CD4-positive, alpha-beta memory T cell (primary cell): Measurements from ENCODE around the gene PAQR6. TPM values are rescaled to one million over a fixed set of nuclear protein-coding genes. Genes with fewer than 3 reads are reported as not detected.

Source experiments
- CTCF ChIA-PET: fragments of 350-600 bp; sonication (Branson Sonifier 250); formaldehyde crosslinking; loops from one replicate; lab custom pipeline; 2021; ENCODE audit warnings: inconsistent platforms; ENCODE audit not compliant: partially characterized antibody; lab: Charles Lee
- POLR2A ChIA-PET: fragments of 350-600 bp; sonication (Branson Sonifier 250); formaldehyde crosslinking; loops from one replicate; lab custom pipeline; 2021; ENCODE audit not compliant: partially characterized antibody; lab: Charles Lee
- DNase-seq, 5 donors: peaks; one replicate each; pipeline versions ENCODE4 v3.0.0 to v3.0.0-alpha.2; 2020 to 2022; ENCODE audit warnings: mixed read lengths in 1 of 5
- H3K27ac ChIP-seq: one replicate; pipeline ENCODE4 v1.7.0; 2013; ENCODE audit warnings: low read depth, low read length
- H3K27me3 ChIP-seq: 2 replicates; pipeline ENCODE4 v1.7.0; 2013; ENCODE audit warnings: mild to moderate bottlenecking, low read length, moderate library complexity; ENCODE audit not compliant: insufficient read depth
- H3K36me3 ChIP-seq: 2 replicates; pipeline ENCODE4 v1.7.0; 2013; ENCODE audit warnings: mild to moderate bottlenecking, low read length, moderate library complexity; ENCODE audit not compliant: insufficient read depth
- H3K4me1 ChIP-seq: 2 replicates; pipeline ENCODE4 v1.7.0; 2013; ENCODE audit warnings: mild to moderate bottlenecking, low read length, moderate library complexity; ENCODE audit not compliant: insufficient read depth
- H3K4me3 ChIP-seq, 2 donors: one replicate each; pipeline ENCODE4 v1.7.0; 2013; ENCODE audit warnings: low read length in 2 of 2, mild to moderate bottlenecking in 1 of 2
- H3K9me3 ChIP-seq, 2 donors: one replicate each; pipeline ENCODE4 v1.7.0; 2013; ENCODE audit warnings: low read length in 2 of 2, control low read depth in 1 of 2; ENCODE audit not compliant: control insufficient read depth in 1 of 2
- H3K27ac Mint-ChIP-seq, 7 donors: one replicate each; pipeline ENCODE4 v1.8.0; 2020 to 2021; ENCODE audit warnings: mixed read lengths in 7 of 7, mild to moderate bottlenecking in 6 of 7, inconsistent platforms in 3 of 7, moderate library complexity in 3 of 7
- H3K27me3 Mint-ChIP-seq, 2 donors: one replicate each; pipeline ENCODE4 v1.8.0; 2020 to 2021; ENCODE audit warnings: mixed read lengths in 2 of 2
- H3K36me3 Mint-ChIP-seq, 2 donors: one replicate each; pipeline ENCODE4 v1.8.0; 2020 to 2021; ENCODE audit warnings: mixed read lengths in 2 of 2, inconsistent platforms in 1 of 2, mild to moderate bottlenecking in 1 of 2
- H3K4me1 Mint-ChIP-seq, 4 donors: one replicate each; pipeline ENCODE4 v1.8.0; 2020 to 2021; ENCODE audit warnings: mixed read lengths in 4 of 4, mild to moderate bottlenecking in 1 of 4
- H3K4me3 Mint-ChIP-seq, 8 donors: one replicate each; pipeline ENCODE4 v1.8.0; 2020 to 2021; ENCODE audit warnings: mixed read lengths in 8 of 8, mild to moderate bottlenecking in 7 of 8, moderate library complexity in 6 of 8, inconsistent platforms in 3 of 8
- H3K9me3 Mint-ChIP-seq, 8 donors: one replicate each; pipeline ENCODE4 v1.8.0; 2020 to 2021; ENCODE audit warnings: mixed read lengths in 8 of 8, mild to moderate bottlenecking in 5 of 8, inconsistent platforms in 3 of 8, moderate library complexity in 1 of 8
- intact Hi-C: fragments of 100-400 bp; cut with micrococcal nuclease; formaldehyde crosslinking; loops from one replicate; pipeline ENCODE4 v1.15.1; 2023
- polyA plus RNA-seq, 2 donors: library from polyadenylated mRNA; unstranded; fragments of 300-500 nt; fragmentation: Illumina TruSeq; gene quantifications; one replicate each; pipeline ENCODE4 v1.2.3, GENCODE V29; 2021
- total RNA-seq, 2 experiments: library from RNA; stranded (reverse); gene quantifications; one replicate each; pipeline ENCODE4 v1.2.3, GENCODE V29; 2021

The PAQR6 gene
- total RNA-seq (1 to 10 TPM; 1.7 to 1.9 TPM), polyA plus RNA-seq (under 1 TPM; 0.11 to 0.22 TPM)

GRCh38 chr1:156247460-156248322 is at the start of gene PAQR6:
Gene PAQR6, minus strand, starts transcription at chr1:156248056. Its CDS starts 1,325 bp downstream, at chr1:156246731.
- ChIA-PET CTCF (interaction anchor here (0.6 kb wide), 1 partner anchor 20 kb away, joined by 6 read pairs; no protein-coding TSS in a partner anchor), POLR2A (no interaction called here)
- Mint-ChIP-seq H3K27me3 (no peaks in the 10 kb centered on the region), H3K9me3 (no peaks in the 10 kb centered on the region), H3K27ac (peak within 1 kb of the TSS in 6 of 7 donors; percentile 15 to 62 (median 48)), H3K4me1 (peaks cover 14 to 38% (median 23%) of the 10 kb centered on the region in 4 donors), H3K36me3 (peaks cover 7 to 26% of the 10 kb centered on the region in 2 donors), H3K4me3 (peak within 1 kb of the TSS in 5 of 8 donors; percentile 26 to 39 (median 31))
- no peak within 1 kb of the TSS for H3K27ac ChIP-seq
- peaks cover 25% of the 10 kb centered on the region for H3K36me3 ChIP-seq
- H3K4me3 ChIP-seq, result no peak within 1 kb of the TSS
- H3K27me3 ChIP-seq, result no peaks in the 10 kb centered on the region
- no peaks in the 10 kb centered on the region for H3K9me3 ChIP-seq
- peaks cover 28% of the 10 kb centered on the region for H3K4me1 ChIP-seq
- no peak for DNase-seq
- intact Hi-C loops, result no loop called here

- H3K4me1 ChIP-seq, result peaks cover 17% of the 10 kb centered on the region
- peak; percentile 55 to 64 (median 59) for DNase-seq
- Mint-ChIP-seq H3K27me3 (no peaks in the 10 kb centered on the region), H3K27ac (peak within 1 kb of the TSS; percentile 18 to 91 (median 88)), H3K36me3 (peaks cover 0 to 13% of the 10 kb centered on the region in 2 donors), H3K4me3 (peak within 1 kb of the TSS; percentile 89 to 95 (median 92)), H3K4me1 (peaks cover 14 to 26% (median 17%) of the 10 kb centered on the region in 4 donors), H3K9me3 (no peaks in the 10 kb centered on the region)
- H3K4me3 ChIP-seq, result peak within 1 kb of the TSS; percentile 77 to 83
- CTCF ChIA-PET, result no interaction called here
- peak within 1 kb of the TSS; percentile 65 for H3K27ac ChIP-seq
- H3K36me3 ChIP-seq, result peaks cover 3% of the 10 kb centered on the region
- H3K9me3 ChIP-seq, result no peaks in the 10 kb centered on the region
- intact Hi-C loops, result no loop called here
- no peaks in the 10 kb centered on the region for H3K27me3 ChIP-seq
- POLR2A ChIA-PET, result interaction anchor here (0.5 to 3.2 kb wide), 7 partner anchors 10 to 304 kb away, joined by 3 to 50 read pairs (median 3); partner anchors contain the start of genes CCT3, SMG5, TMEM79 and TSACC
Observed at GRCh38 chr1:156295391-156295947, 47.6 kb upstream of the PAQR6 start, which contains the start of gene GLMP. Gene GLMP, minus strand, starts transcription at chr1:156295679. Its CDS starts 34 bp downstream, at chr1:156295645.

- no peak overlapping the region for H3K4me3 ChIP-seq
- H3K4me1 ChIP-seq, result peaks cover 17% of the 10 kb centered on the region
- Mint-ChIP-seq H3K36me3 (peaks cover 9 to 22% of the 10 kb centered on the region in 2 donors), H3K4me1 (peaks cover 14 to 26% (median 17%) of the 10 kb centered on the region in 4 donors), H3K27me3 (no peaks in the 10 kb centered on the region), H3K9me3 (no peaks in the 10 kb centered on the region), H3K27ac (no peak overlapping the region), H3K4me3 (peak overlapping the region in 2 of 8 donors; percentile 53 to 90)
- no peaks in the 10 kb centered on the region for H3K9me3 ChIP-seq
- ChIA-PET POLR2A (interaction anchor here (1.4 to 3.2 kb wide), 2 partner anchors 8 to 11 kb away, joined by 4 to 50 read pairs; partner anchors contain the start of genes SMG5 and TMEM79), CTCF (interaction anchor here (0.9 kb wide), 1 partner anchor 227 kb away, joined by 3 read pairs; no protein-coding TSS in a partner anchor)
- no peak for DNase-seq
- peaks cover 4% of the 10 kb centered on the region for H3K36me3 ChIP-seq
- intact Hi-C loops, result no loop called here
- H3K27ac ChIP-seq, result no peak overlapping the region
- no peaks in the 10 kb centered on the region for H3K27me3 ChIP-seq
Observed at GRCh38 chr1:156293895-156294294, 46.0 kb upstream of the PAQR6 start.

- intact Hi-C loops, result no loop called here
- H3K9me3 ChIP-seq, result no peaks in the 10 kb centered on the region
- no peak overlapping the region for H3K27ac ChIP-seq
- Mint-ChIP-seq H3K9me3 (no peaks in the 10 kb centered on the region), H3K4me1 (peaks cover 14 to 26% (median 17%) of the 10 kb centered on the region in 4 donors), H3K4me3 (peak overlapping the region in 4 of 8 donors; percentile 30 to 54 (median 46)), H3K27ac (peak overlapping the region in 2 of 7 donors; percentile 6 to 37), H3K27me3 (no peaks in the 10 kb centered on the region), H3K36me3 (peaks cover 12 to 27% of the 10 kb centered on the region in 2 donors)
- no peaks in the 10 kb centered on the region for H3K27me3 ChIP-seq
- H3K36me3 ChIP-seq, result peaks cover 9% of the 10 kb centered on the region
- no peak for DNase-seq
- CTCF ChIA-PET, result interaction anchor here (0.9 kb wide), 1 partner anchor 227 kb away, joined by 3 read pairs; no protein-coding TSS in a partner anchor
- H3K4me3 ChIP-seq, result no peak overlapping the region
- peaks cover 17% of the 10 kb centered on the region for H3K4me1 ChIP-seq
- POLR2A ChIA-PET, result interaction anchor here (3.2 kb wide), 1 partner anchor 10 kb away, joined by 50 read pairs; the partner anchor contains the start of genes SMG5 and TMEM79
Observed at GRCh38 chr1:156293098-156293434, 45.2 kb upstream of the PAQR6 start.

GRCh38 chr1:156291226-156292061 is 43.6 kb upstream of the PAQR6 start:
- no peaks in the 10 kb centered on the region for H3K27me3 Mint-ChIP-seq
- ChIA-PET POLR2A (interaction anchor here (1.3 kb wide), 1 partner anchor 9 kb away, joined by 6 read pairs; the partner anchor contains the start of gene SMG5), CTCF (no interaction called here)
- H3K27ac ChIP-seq, result no peak overlapping the region
- intact Hi-C loops, result no loop called here
- H3K4me3 ChIP-seq, result no peak overlapping the region
- peaks cover 17% of the 10 kb centered on the region for H3K4me1 ChIP-seq
- no peaks in the 10 kb centered on the region for H3K9me3 ChIP-seq
- H3K27ac Mint-ChIP-seq, result peak overlapping the region in 2 of 7 donors; percentile 55 to 75
- peaks cover 14 to 26% (median 17%) of the 10 kb centered on the region in 4 donors for H3K4me1 Mint-ChIP-seq
- H3K27me3 ChIP-seq, result no peaks in the 10 kb centered on the region
- peaks cover 9% of the 10 kb centered on the region for H3K36me3 ChIP-seq
- H3K4me3 Mint-ChIP-seq, result no peak overlapping the region
- peaks cover 12 to 27% of the 10 kb centered on the region in 2 donors for H3K36me3 Mint-ChIP-seq
- no peaks in the 10 kb centered on the region for H3K9me3 Mint-ChIP-seq
- no peak for DNase-seq

GRCh38 chr1:156289857-156290256 is 42.0 kb upstream of the PAQR6 start:
- no peak overlapping the region for H3K4me3 Mint-ChIP-seq
- H3K27me3 Mint-ChIP-seq, result no peaks in the 10 kb centered on the region
- Histone ChIP-seq H3K4me1 (peaks cover 6% of the 10 kb centered on the region), H3K27ac (no peak overlapping the region), H3K36me3 (peaks cover 9% of the 10 kb centered on the region), H3K9me3 (no peaks in the 10 kb centered on the region), H3K27me3 (no peaks in the 10 kb centered on the region), H3K4me3 (no peak overlapping the region)
- ChIA-PET CTCF (no interaction called here), POLR2A (no interaction called here)
- intact Hi-C loops, result no loop called here
- no peak for DNase-seq
- H3K27ac Mint-ChIP-seq, result peak overlapping the region in 2 of 7 donors; percentile 27 to 38
- peaks cover 8 to 16% (median 14%) of the 10 kb centered on the region in 4 donors for H3K4me1 Mint-ChIP-seq
- H3K36me3 Mint-ChIP-seq, result peaks cover 12 to 26% of the 10 kb centered on the region in 2 donors
- H3K9me3 Mint-ChIP-seq, result peaks cover 0 to under 1% (median 0%) of the 10 kb centered on the region in 8 donors
